HUES48 (cell line): ENCODE measurements around the gene ORC6.
"Not testable (repeated sequence)": the region's sequence is repeated elsewhere in the genome, so short reads cannot be mapped to it uniquely, and the experiment has no call there.

Experiments
- H3K27ac ChIP-seq: one replicate; pipeline ENCODE4 v1.7.0; 2013; ENCODE audit warnings: low read depth, low read length, inconsistent platforms
- H3K27me3 ChIP-seq: 2 replicates; pipeline ENCODE4 v1.6.1; 2013; ENCODE audit warnings: mild to moderate bottlenecking, low read length; ENCODE audit not compliant: control insufficient read depth, insufficient read depth
- H3K36me3 ChIP-seq: 2 replicates; pipeline ENCODE4 v1.6.1; 2013; ENCODE audit warnings: low read length; ENCODE audit not compliant: control insufficient read depth, insufficient read depth
- H3K4me1 ChIP-seq: 2 replicates; pipeline ENCODE4 v1.6.1; 2013; ENCODE audit warnings: mild to moderate bottlenecking, low read length; ENCODE audit not compliant: control insufficient read depth, insufficient read depth
- H3K4me3 ChIP-seq: 2 replicates; pipeline ENCODE4 v1.5.1; 2013; ENCODE audit warnings: mild to moderate bottlenecking, low read depth, low read length
- H3K9ac ChIP-seq: 2 replicates; pipeline ENCODE4 v1.6.1; 2013; ENCODE audit warnings: mild to moderate bottlenecking, low read depth, low read length, moderate library complexity
- H3K9me3 ChIP-seq: 2 replicates; pipeline ENCODE4 v1.6.1; 2013; ENCODE audit warnings: low read length; ENCODE audit not compliant: control insufficient read depth, insufficient read depth

Gene ORC6, protein sequence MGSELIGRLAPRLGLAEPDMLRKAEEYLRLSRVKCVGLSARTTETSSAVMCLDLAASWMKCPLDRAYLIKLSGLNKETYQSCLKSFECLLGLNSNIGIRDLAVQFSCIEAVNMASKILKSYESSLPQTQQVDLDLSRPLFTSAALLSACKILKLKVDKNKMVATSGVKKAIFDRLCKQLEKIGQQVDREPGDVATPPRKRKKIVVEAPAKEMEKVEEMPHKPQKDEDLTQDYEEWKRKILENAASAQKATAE

DNA sequence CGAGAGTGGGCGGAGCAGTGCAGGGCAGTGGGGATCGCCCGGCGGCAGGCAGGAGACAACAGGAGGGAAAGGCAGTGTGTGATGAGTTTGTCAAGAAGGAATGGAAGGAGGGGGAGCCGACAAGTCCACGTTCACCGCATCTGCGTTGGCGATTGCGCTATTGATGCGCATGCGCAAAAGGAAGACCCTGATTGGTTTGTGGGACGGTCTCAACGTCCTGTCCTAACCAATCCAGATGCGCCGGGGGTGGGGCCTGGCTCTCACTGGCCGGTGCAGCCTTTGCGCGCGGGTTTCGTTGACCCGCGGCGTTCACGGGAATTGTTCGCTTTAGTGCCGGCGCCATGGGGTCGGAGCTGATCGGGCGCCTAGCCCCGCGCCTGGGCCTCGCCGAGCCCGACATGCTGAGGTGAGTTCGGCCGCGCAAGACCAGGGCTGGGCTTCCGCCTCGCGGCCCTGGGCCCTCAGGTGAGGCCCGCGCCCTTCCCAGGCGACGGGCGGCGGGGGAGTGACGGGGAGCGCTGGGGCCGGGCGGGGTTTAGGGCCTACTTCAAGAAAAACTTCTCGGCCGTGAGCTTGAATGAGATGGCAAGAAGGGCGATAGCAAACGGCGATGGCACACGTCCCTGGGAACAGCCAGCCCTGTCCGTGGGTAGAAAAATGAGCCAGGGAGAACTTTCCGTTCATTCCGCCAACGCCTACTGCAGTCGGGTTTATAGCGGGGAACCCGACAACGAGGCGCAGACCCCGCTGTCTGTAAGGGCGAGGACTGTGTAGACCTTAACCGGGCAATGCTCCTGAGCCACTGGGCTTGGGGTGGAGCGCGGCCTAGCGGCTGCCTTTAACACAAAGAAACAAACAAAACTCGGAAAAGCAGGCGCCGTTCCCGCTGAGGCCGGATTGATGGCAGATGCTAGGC lies at the start of gene ORC6:
ORC6 (plus strand) TSS at position 295 of the 916 bp plus-strand sequence; CDS start at position 342, 47 bp downstream.
- H3K36me3 ChIP-seq: peaks cover 29% of the 10 kb centered on the region
- peak within 1 kb of the TSS; percentile 94 for H3K4me3 ChIP-seq
- H3K9me3 ChIP-seq: no peaks in the 10 kb centered on the region
- peaks cover 21% of the 10 kb centered on the region; the same call in 1 of the 2 replicates for H3K4me1 ChIP-seq
- H3K27ac ChIP-seq: peak within 1 kb of the TSS; percentile 98
- H3K27me3 ChIP-seq: no peaks in the 10 kb centered on the region
- H3K9ac ChIP-seq: peak within 1 kb of the TSS; percentile 94

DNA sequence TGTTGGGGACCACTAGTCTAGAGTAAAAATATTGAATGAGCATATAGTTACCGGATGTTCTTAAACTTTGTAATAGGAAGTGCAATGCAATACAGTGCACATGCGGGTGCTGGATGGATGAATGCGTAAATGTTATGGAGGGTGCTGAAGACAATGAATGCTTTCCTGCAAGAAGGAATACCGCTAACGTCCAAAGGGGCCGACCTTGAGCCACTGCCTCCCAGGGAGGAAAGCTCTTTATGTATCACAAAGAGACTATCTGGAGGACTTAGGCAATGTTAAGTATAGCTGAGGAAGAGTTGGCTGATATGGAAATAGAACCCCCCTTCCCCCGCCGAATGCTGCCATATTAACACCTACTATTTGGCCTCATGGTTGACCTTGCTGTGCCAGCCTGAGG lies 40.8 kb upstream of the ORC6 start:
- no peaks in the 10 kb centered on the region for H3K9me3 ChIP-seq
- H3K4me1 ChIP-seq: peaks cover 5% of the 10 kb centered on the region
- no peaks in the 10 kb centered on the region for H3K36me3 ChIP-seq
- no peak overlapping the region for H3K4me3 ChIP-seq
- H3K9ac ChIP-seq: no peak overlapping the region
- H3K27ac ChIP-seq: no peak overlapping the region
- no peaks in the 10 kb centered on the region for H3K27me3 ChIP-seq

DNA sequence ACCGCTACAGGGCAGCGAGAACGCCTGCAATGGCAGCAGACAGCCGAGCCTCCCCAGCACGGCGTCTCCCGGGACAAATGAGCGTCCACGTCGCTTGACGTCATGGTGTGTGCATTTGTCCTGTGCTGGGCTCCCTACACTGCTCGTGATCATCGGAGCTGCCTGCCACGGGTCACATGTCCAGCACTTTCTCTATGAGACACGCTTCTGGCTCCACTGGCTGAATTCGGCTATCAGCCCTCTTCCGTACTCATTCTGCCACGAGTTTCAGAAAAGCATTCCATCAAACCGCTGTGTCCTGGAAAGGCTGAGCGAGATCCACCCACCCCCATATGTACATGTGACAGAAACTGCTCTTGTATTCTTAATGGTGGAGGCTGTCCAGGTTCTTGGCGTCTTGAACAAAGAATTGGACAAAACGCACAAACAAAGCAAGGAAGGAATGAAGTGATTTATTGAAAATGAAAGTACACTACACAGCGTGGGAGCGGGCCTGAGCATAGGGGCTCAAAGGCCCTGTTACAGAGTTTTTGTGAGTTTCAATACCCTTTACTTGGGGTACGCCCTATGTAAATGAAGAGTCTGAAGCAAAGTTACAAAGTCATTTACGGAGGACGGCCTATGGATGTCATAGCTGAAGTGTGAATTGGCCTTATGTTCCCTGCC lies 39.7 kb upstream of the ORC6 start:
- Histone ChIP-seq H3K4me3 (no peak overlapping the region), H3K9ac (no peak overlapping the region), H3K27ac (no peak overlapping the region)

DNA sequence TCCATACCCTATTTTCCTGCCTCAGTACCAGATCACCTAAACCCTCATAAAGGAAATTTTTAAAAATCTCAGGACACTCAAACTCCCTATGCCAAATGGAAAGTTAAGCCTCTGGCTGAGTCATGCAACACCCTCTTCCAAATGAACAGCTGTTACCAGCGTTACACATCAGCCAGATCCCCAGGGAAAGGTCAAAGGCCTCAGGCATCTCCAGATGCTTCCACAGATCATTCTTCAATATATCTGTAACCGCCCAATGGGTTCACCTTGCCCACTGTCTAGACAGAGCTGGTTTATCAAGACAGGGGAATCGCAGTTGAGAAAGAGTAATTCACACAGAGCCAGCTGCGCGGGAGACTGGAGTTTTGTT lies 39.2 kb upstream of the ORC6 start:
- H3K9me3 ChIP-seq: no peaks in the 10 kb centered on the region
- H3K4me1 ChIP-seq: peaks cover 5% of the 10 kb centered on the region
- no peaks in the 10 kb centered on the region for H3K27me3 ChIP-seq
- H3K27ac ChIP-seq: no peak overlapping the region
- H3K9ac ChIP-seq: no peak overlapping the region
- no peaks in the 10 kb centered on the region for H3K36me3 ChIP-seq
- H3K4me3 ChIP-seq: no peak overlapping the region

More for the DNA sequence above, 39.7 kb upstream of the ORC6 start:
- Histone ChIP-seq H3K27me3 (no peaks in the 10 kb centered on the region), H3K36me3 (no peaks in the 10 kb centered on the region), H3K4me1 (peaks cover 5% of the 10 kb centered on the region), H3K9me3 (no peaks in the 10 kb centered on the region)

DNA sequence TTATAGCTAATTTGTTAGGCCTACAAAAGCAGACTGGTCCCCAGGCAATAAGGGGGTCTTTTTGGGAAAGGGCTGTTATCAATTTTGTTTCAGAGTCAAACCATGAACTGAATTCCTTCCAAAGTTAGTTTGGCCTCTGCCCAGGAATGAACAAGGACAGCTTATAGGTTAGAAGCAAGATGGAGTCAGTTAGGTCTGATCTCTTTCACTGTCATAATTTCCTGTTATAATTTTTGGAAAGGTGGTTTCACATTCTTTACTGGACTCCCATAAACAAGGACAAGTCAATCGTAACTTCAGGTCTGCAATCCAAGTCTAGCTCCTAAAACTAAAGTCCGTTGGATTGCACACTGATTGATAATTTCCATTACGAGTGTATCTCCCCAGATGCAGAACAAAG lies 38.2 kb upstream of the ORC6 start:
- H3K27ac ChIP-seq: no peak overlapping the region

DNA sequence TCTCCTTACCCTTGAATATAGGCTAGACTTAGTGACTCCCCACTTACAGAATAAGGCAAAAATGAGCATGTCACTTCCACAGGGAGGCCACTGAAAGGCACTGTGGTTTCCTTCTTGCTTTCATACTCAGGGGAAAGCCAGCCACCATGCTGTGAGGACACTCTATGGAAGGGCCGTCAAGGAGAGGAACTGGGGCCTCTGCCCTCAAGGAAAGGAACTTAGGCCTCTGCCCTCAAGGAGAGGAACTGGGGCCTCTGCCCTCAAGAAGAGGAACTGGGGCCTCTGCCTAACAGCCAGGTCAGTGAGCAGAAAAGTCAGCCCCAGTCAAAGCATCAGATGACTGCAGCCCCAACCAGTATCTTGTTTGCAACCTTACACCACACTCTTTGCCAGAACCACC lies 30.5 kb upstream of the ORC6 start:
- Histone ChIP-seq H3K4me1 (no peaks in the 10 kb centered on the region), H3K4me3 (no peak overlapping the region), H3K27ac (no peak overlapping the region), H3K9me3 (no peaks in the 10 kb centered on the region), H3K36me3 (peaks cover 51% of the 10 kb centered on the region), H3K27me3 (no peaks in the 10 kb centered on the region), H3K9ac (no peak overlapping the region)

More for the DNA sequence above, 38.2 kb upstream of the ORC6 start:
- peaks cover 5% of the 10 kb centered on the region for H3K4me1 ChIP-seq
- H3K9me3 ChIP-seq: no peaks in the 10 kb centered on the region
- H3K27me3 ChIP-seq: no peaks in the 10 kb centered on the region
- no peaks in the 10 kb centered on the region for H3K36me3 ChIP-seq
- no peak overlapping the region for H3K9ac ChIP-seq
- H3K4me3 ChIP-seq: no peak overlapping the region

DNA sequence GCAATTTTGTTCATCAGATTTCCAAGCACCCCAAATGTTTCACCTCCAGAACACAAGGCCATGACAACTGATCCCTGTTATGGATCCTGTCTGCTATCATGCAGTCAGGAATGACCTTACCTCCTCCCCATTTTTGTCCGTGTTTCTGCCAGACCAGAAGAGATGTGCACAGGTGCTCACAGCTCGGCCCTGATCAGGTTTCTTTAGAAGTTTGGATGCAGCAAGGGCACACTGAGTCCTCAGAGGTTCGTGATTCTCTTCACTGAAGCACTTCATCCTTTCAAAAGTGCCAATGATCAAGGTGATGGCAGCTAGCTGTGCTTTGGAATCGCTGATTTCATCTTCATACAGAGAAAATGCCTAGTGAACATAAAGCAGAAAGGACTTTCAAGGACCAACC lies 27.3 kb upstream of the ORC6 start:
- H3K36me3 ChIP-seq: peaks cover 77% of the 10 kb centered on the region
- no peak overlapping the region for H3K27ac ChIP-seq
- no peaks in the 10 kb centered on the region for H3K4me1 ChIP-seq
- no peak overlapping the region for H3K9ac ChIP-seq
- H3K4me3 ChIP-seq: no peak overlapping the region
- H3K9me3 ChIP-seq: no peaks in the 10 kb centered on the region
- H3K27me3 ChIP-seq: no peaks in the 10 kb centered on the region

DNA sequence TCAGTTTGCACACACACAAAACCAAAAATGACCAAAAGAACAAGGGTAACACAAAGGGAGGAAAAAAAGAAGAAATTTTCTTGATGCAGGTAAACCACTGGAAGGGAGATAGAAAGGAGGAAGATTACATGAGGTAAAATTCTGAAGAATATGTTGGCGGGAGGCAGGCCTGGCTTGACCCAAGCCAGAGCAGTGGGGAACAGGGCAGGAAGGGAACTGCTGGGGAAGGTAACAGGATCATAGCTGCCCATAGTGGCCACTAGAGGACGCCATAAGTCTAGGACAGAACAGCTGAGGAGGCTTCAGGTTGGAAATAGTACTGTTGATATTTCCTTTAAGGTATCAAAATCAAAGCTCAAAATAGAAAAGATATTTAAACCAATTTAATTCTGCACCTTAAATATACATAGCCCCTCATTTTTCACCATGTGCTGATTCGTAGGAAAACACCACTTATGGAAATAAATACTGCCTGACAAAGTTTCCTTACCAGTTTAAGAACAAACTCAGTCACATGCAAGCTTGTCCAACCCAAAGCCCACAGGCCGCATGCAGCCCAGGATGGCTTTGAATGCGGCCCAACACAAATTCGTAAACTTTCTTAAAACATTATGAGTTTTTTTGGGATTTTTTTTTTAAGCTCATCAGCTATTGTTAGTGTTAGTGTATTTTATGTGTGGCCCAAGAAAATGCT lies 16.0 kb upstream of the ORC6 start:
- Histone ChIP-seq H3K9ac (no peak overlapping the region), H3K27ac (peak overlapping the region; percentile 27), H3K4me1 (no peaks in the 10 kb centered on the region), H3K4me3 (no peak overlapping the region), H3K9me3 (no peaks in the 10 kb centered on the region), H3K27me3 (no peaks in the 10 kb centered on the region), H3K36me3 (peaks cover 99% of the 10 kb centered on the region)

DNA sequence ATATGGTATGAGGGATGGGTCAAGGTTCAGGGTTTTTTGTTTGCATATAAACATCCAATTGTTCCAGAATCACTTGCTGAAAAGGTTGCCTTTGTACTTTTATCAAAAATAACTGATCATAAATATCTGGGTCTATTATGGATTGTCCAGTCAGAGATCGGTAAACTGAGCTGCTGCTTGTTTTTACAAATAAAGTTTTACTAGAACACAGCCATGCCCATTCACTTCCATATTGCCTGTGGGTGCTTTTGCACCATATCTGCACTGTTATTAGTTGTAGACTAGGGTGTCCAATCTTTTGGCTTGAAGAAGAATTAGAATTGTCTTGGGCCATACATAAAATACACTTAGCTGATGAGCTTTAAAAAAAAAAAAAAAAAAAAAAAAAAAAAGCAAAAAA lies 11.5 kb upstream of the ORC6 start:
- H3K27ac ChIP-seq, H3K27me3 ChIP-seq, H3K4me3 ChIP-seq, H3K9ac ChIP-seq, H3K9me3 ChIP-seq, H3K4me1 ChIP-seq: not testable (repeated sequence)
- H3K36me3 ChIP-seq: peaks cover 93% of the 10 kb centered on the region

DNA sequence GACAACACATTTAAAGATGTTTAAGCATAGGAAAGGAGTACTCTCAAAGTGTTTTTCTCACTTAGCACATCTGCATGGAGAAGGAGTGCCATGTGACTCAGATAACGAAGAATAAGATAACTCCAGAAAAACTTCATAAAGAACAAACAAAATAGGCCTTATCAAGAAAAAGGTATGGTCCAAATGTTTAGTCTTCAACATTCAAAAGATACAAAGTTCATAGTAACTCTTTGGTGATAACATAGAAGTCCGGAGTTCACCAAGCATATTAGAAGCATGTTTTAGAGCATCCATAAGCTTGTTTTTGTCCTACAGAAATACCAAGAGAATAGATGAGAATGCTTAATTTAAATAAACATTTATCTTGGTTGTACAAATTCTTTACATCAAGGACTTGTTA lies 7.6 kb upstream of the ORC6 start:
- not testable (repeated sequence) for H3K9ac ChIP-seq, H3K4me1 ChIP-seq, H3K9me3 ChIP-seq, H3K27ac ChIP-seq, H3K27me3 ChIP-seq, H3K4me3 ChIP-seq
- peaks cover 55% of the 10 kb centered on the region for H3K36me3 ChIP-seq
